ENCODE data around the gene CALD1.

The CALD1 gene

DNA sequence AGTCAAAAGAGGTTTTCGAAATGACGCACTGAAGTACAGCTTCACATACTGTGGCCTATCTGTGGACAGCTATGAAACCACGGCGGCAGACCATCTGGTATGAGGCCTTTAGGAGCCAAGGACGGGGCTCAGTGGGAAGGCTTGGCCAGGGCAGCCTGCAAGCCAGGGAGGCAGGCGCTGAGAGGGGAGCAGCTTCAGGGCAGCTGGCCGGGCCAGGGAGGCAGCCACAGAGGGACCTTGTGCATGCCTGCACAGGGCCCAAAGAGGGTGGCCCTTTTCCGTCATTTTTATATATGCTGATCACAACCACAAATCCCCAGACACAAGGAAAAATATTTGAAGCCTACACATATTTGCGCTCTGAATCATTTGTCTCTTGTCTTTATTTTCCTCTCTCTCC lies 13.5 kb downstream of the CALD1 start:
- no peak overlapping the region for H3K4me3 Mint-ChIP-seq
- TF ChIP-seq, protein P1, sequence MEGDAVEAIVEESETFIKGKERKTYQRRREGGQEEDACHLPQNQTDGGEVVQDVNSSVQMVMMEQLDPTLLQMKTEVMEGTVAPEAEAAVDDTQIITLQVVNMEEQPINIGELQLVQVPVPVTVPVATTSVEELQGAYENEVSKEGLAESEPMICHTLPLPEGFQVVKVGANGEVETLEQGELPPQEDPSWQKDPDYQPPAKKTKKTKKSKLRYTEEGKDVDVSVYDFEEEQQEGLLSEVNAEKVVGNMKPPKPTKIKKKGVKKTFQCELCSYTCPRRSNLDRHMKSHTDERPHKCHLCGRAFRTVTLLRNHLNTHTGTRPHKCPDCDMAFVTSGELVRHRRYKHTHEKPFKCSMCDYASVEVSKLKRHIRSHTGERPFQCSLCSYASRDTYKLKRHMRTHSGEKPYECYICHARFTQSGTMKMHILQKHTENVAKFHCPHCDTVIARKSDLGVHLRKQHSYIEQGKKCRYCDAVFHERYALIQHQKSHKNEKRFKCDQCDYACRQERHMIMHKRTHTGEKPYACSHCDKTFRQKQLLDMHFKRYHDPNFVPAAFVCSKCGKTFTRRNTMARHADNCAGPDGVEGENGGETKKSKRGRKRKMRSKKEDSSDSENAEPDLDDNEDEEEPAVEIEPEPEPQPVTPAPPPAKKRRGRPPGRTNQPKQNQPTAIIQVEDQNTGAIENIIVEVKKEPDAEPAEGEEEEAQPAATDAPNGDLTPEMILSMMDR (IDR thresholded peaks at IDR 0.05; ENCODE audit: unreplicated experiment in 3 of 3): no peak
- peaks cover 39% of the 10 kb centered on the region for H3K36me3 Mint-ChIP-seq (ENCODE audit: low read depth)
- H3K27ac Mint-ChIP-seq: peak overlapping the region in 1 of 3 experiments; percentile 42
- peaks cover 20% of the 10 kb centered on the region for H3K4me1 Mint-ChIP-seq
- no peaks in the 10 kb centered on the region for H3K27me3 Mint-ChIP-seq (ENCODE audit: low read depth)
- H3K9me3 Mint-ChIP-seq: peaks cover 5% of the 10 kb centered on the region

DNA sequence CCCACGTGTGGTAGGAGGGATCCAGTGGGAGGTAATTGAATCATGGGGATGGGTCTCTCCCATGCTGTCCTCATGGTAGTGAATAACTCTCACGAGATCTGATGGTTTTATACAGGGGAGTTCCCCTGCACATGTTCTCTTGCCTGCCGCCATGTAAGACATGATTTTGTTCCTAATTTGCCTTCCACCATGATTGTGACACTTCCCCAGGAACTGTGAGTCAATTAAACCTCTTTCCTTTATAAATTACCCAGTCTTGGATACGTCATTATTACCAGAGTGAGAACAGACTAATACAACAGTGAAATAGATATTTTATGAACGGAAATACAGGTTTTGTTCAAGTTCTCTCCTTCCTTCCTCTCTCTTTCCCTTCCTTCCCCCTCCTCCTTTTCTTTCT lies 15.8 kb downstream of the CALD1 start:
- Mint-ChIP-seq H3K36me3 (ENCODE audit: low read depth) (peaks cover 55% of the 10 kb centered on the region), H3K27ac (peak overlapping the region in 1 of 3 experiments; percentile 17), H3K27me3 (ENCODE audit: low read depth) (no peaks in the 10 kb centered on the region), H3K9me3 (peaks cover 8% of the 10 kb centered on the region), H3K4me3 (no peak overlapping the region), H3K4me1 (peaks cover 5% of the 10 kb centered on the region)
- TF ChIP-seq, protein P1 (IDR thresholded peaks at IDR 0.05; ENCODE audit: unreplicated experiment in 3 of 3): no peak

DNA sequence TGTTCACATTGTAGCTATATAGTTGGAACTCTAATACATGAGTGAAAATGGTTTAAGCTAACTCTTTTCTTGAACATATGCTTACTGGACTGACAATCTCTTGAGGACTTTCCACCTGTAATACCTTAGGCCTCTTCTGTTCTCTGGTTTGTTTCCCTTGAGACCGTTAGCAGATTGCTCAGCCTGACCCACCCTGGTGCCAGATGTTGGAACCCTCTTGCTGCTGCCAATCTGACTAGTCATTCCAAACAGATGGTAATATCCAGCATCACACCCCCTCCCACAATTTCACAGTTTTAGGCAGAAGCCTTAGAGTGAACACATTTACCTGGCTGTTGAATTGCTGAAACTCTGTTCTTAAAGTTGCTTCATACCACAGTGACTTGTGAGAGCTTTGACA lies 18.7 kb downstream of the CALD1 start:
- H3K27ac Mint-ChIP-seq: no peak overlapping the region
- no peaks in the 10 kb centered on the region for H3K27me3 Mint-ChIP-seq (ENCODE audit: low read depth)
- no peaks in the 10 kb centered on the region for H3K4me1 Mint-ChIP-seq
- H3K4me3 Mint-ChIP-seq: no peak overlapping the region
- H3K9me3 Mint-ChIP-seq: peaks cover 10% of the 10 kb centered on the region
- TF ChIP-seq, protein P1 (IDR thresholded peaks at IDR 0.05; ENCODE audit: unreplicated experiment in 3 of 3): no peak
- H3K36me3 Mint-ChIP-seq (ENCODE audit: low read depth): peaks cover 50% of the 10 kb centered on the region

DNA sequence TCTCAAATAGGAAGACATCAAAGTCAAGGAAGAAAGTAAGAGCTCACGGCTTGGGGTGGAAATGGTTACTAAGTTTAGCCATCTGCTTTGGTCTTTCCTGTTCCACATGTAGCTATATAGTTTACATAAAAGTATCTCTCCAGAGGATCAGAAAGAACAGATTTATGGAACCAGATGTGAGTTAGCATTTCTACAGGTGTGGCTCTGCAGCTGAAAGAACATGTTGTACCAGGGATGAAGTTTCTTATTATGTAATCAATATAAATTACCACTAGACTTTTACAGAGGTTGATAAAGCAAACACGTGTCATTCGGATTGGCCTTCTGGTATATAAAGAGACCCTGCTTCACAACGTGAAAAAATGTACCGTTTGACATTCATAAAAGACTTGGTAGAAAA lies 19.9 kb downstream of the CALD1 start:
- Mint-ChIP-seq H3K9me3 (peaks cover 10% of the 10 kb centered on the region), H3K27me3 (ENCODE audit: low read depth) (no peaks in the 10 kb centered on the region), H3K27ac (no peak overlapping the region), H3K4me3 (no peak overlapping the region), H3K4me1 (peaks cover 4% of the 10 kb centered on the region), H3K36me3 (ENCODE audit: low read depth) (peaks cover 49% of the 10 kb centered on the region)
- TF ChIP-seq, protein P1 (IDR thresholded peaks at IDR 0.05; ENCODE audit: unreplicated experiment in 3 of 3): no peak

DNA sequence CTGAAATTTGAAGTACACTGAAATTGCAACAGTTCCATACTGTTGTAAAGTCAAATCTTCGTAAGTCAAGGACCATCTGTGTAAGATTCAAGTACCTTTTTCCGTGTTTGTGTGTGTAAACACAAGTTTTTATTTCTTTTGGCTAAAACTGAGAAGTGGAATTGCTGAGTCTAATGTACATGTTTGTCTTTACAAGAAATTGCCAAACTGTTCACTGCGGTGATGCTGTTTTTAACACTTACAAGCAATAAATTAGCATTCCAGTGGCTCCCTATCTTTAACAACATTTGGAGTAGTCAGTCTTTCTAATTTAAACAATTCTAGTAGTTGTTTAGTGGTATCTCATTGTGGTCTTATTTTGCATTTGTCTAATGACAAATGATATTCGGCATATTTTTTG lies 23.3 kb downstream of the CALD1 start:
- Mint-ChIP-seq H3K27me3 (ENCODE audit: low read depth) (no peaks in the 10 kb centered on the region), H3K4me1 (peaks cover 9% of the 10 kb centered on the region), H3K4me3 (no peak overlapping the region), H3K27ac (no peak overlapping the region), H3K9me3 (peaks cover 15% of the 10 kb centered on the region), H3K36me3 (ENCODE audit: low read depth) (peaks cover 51% of the 10 kb centered on the region)
- TF ChIP-seq, protein P1 (IDR thresholded peaks at IDR 0.05; ENCODE audit: unreplicated experiment in 3 of 3): no peak

DNA sequence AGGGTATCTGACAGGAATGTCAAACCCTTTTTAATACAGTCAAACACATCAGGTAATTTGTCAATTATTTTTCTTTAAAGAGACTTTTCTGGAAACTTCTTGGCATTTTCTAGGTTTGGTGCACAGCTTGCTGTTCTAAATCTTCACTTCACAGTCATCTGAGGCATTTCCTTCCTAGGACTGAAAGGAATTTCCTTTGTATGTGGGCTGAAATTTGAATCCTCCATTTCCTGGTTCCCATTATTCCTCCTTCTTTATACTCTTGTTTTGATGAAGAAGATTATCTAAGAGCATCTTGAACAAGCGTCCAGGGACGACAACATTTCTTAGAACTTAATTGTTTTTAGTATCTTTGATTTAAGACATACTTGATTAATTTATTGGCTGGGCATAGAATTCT lies 24.9 kb downstream of the CALD1 start:
- peak overlapping the region; percentile 71 to 93 (median 84) for H3K27ac Mint-ChIP-seq
- H3K36me3 Mint-ChIP-seq (ENCODE audit: low read depth): peaks cover 38% of the 10 kb centered on the region
- H3K27me3 Mint-ChIP-seq (ENCODE audit: low read depth): no peaks in the 10 kb centered on the region
- peaks cover 17% of the 10 kb centered on the region for H3K4me1 Mint-ChIP-seq
- TF ChIP-seq, protein P1 (IDR thresholded peaks at IDR 0.05; ENCODE audit: unreplicated experiment in 3 of 3): no peak
- peaks cover 15% of the 10 kb centered on the region for H3K9me3 Mint-ChIP-seq
- H3K4me3 Mint-ChIP-seq: no peak overlapping the region
